Activated CD4-positive, alpha-beta T cell treated with anti-CD3 and anti-CD28 coated beads, Interleukin-2, amount 50 U/mL, for 1 hour (primary cell): Measurements from ENCODE around the gene CCL4L2.
"Not testable (repeated sequence)": the region's sequence is repeated elsewhere in the genome, so short reads cannot be mapped to it uniquely, and the experiment has no call there.

ENCODE experiments used
- DNase-seq: peaks from one replicate; pipeline ENCODE4 v3.0.0-alpha.2; 2020

Gene CCL4L2

DNA sequence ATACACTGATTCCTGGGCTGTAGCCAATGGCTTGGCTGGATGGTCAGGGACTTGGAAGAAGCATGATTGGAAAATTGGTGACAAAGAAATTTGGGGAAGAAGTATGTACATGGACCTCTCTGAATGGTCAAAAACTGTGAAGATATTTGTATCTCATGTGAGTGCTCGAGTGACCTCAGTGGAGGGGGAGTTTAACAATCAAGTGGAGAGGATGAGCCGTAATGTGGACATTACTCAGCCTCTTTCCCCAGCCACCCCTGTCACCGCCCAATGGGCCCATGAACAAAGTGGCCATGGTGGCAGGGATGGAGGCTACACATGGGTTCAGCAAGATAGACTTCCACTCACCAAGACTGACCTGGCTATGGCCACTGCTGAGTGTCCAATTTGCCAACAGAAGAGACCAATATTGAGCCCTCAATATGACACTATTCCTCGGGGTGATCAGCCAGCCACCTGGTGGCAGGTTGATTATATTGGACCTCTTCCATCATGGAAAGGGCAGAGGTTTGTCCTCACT is 10.8 kb downstream of the CCL4L2 start:
- not testable (repeated sequence) for DNase-seq

- not testable (repeated sequence) for DNase-seq
Measured at GRCh38 chr17:36222967-36223366, 12.1 kb downstream of the CCL4L2 start.

DNA sequence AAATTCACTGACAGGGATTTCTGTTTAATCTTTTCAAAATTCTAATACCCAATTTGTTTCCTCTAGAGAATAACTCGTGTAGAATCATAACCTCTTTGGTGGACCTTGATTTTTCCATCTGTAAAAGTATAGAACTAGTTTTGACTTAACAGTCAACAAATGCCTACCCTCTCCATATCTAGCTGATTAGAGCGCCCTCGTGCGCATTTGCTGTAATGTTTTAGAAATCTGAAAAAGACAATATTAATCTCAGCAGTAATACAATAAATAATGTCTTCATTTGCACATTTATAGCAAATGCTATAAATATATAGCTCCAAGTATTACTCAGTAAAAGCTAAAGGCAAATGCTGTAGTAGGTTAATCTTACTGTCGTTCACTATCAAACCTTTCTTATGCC is 18.8 kb downstream of the CCL4L2 start:
- not testable (repeated sequence) for DNase-seq

DNA sequence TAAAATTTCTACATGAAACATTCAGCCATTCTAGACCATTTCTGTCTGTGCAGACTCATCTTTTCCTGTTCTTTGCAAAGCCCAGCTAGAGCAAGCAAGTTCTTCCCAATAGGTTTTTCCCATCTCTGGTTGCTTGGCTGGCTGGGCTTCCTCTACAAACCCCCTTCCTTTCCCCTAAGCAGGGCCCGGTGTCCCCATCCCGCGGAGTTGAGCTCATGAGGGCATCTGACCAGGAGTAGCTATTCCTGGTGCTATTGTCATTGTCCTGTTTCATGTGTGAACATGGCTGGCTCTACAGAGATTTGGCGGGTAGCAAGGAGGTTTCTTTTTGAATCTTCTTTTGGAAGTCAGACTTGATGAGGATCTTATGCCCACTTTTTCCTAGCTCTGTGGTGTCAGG is 31.2 kb downstream of the CCL4L2 start:
- not testable (repeated sequence) for DNase-seq
